ENCODE data around the gene C4orf36.

DNA sequence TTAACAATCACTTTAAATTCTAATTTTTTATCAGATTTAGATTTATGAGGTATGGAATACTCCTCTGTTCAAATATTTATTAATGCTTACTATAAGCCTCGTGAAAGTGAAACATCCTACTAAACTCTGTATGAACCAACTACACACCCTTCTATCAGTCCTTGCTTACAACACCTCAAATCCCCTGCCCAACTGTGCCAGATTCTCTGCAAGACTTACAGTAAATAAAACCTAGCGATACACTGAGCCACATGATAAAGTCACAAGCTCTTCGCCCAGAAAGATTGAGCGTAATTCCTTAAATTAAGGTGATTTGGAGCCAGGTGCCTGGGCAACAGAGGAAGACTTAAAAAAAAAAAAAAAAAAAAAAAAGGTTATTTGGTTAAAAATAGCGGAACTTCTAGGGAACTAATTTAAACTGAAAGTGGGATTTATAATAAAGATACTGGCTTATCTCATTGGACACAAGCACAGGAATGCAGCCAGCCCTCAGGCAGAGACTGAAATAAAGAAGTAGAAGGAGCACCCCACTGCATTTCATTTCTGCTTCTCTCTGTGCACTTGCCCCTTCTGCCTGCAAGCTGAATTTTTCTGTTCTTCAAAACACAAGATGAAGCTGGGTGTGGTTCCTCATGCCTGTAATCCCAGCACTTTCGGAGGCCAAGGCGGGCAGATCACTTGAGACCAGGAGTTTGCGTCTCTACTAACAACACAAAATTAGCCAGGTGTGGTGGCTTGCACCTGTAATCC lies 17.5 kb upstream of the C4orf36 start:
- TF ChIP-seq POLR2A (IDR thresholded peaks at IDR 0.05; ENCODE audit: extremely low read depth, insufficient read length) (no peak), MYC (IDR thresholded peaks at IDR 0.05; ENCODE audit: low read depth, low read length) (no peak)
- TF ChIP-seq, protein P1, sequence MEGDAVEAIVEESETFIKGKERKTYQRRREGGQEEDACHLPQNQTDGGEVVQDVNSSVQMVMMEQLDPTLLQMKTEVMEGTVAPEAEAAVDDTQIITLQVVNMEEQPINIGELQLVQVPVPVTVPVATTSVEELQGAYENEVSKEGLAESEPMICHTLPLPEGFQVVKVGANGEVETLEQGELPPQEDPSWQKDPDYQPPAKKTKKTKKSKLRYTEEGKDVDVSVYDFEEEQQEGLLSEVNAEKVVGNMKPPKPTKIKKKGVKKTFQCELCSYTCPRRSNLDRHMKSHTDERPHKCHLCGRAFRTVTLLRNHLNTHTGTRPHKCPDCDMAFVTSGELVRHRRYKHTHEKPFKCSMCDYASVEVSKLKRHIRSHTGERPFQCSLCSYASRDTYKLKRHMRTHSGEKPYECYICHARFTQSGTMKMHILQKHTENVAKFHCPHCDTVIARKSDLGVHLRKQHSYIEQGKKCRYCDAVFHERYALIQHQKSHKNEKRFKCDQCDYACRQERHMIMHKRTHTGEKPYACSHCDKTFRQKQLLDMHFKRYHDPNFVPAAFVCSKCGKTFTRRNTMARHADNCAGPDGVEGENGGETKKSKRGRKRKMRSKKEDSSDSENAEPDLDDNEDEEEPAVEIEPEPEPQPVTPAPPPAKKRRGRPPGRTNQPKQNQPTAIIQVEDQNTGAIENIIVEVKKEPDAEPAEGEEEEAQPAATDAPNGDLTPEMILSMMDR (IDR thresholded peaks at IDR 0.05; ENCODE audit: low read depth, low read length), result no peak
